HG03103 (cell line): Measurements from ENCODE around the gene C15orf61.

Experiments used
- ATAC-seq: cut with Tn5 transposase; IDR thresholded peaks from one replicate; pipeline ENCODE4 v1.9.1; 2021; ENCODE audit warnings: low read depth; ENCODE audit not compliant: unreplicated experiment

The C15orf61 gene

GRCh38 chr15:67548862-67549651 is 28.1 kb downstream of the C15orf61 start:
- ATAC-seq = no peak

GRCh38 chr15:67549736-67550135 is 28.8 kb downstream of the C15orf61 start:
- no peak for ATAC-seq

- no peak for ATAC-seq
Measured at GRCh38 chr15:67550522-67550921, 29.6 kb downstream of the C15orf61 start.

- ATAC-seq = no peak
Measured at GRCh38 chr15:67551207-67551743, 30.3 kb downstream of the C15orf61 start.

- no peak for ATAC-seq
Measured at GRCh38 chr15:67554580-67554979, 33.6 kb downstream of the C15orf61 start.

GRCh38 chr15:67556976-67557570 is 36.1 kb downstream of the C15orf61 start:
- no peak for ATAC-seq

GRCh38 chr15:67558502-67558901 is 37.6 kb downstream of the C15orf61 start:
- no peak for ATAC-seq

- no peak for ATAC-seq
Measured at GRCh38 chr15:67559158-67559557, 38.2 kb downstream of the C15orf61 start.

- no peak for ATAC-seq
Measured at GRCh38 chr15:67559576-67559975, 38.6 kb downstream of the C15orf61 start.

- no peak for ATAC-seq
Measured at GRCh38 chr15:67560320-67560719, 39.4 kb downstream of the C15orf61 start.

GRCh38 chr15:67563092-67563491 is 42.2 kb downstream of the C15orf61 start:
- ATAC-seq = no peak

- ATAC-seq = peak; percentile 75
Measured at GRCh38 chr15:67564021-67564967, 43.4 kb downstream of the C15orf61 start.

- peak; percentile 34 for ATAC-seq
Measured at GRCh38 chr15:67564968-67565345, 44.0 kb downstream of the C15orf61 start.

GRCh38 chr15:67569668-67570067 is 48.7 kb downstream of the C15orf61 start:
- no peak for ATAC-seq

- no peak for ATAC-seq
Measured at GRCh38 chr15:67570875-67571647, 50.1 kb downstream of the C15orf61 start.

GRCh38 chr15:67571648-67572415 is 50.9 kb downstream of the C15orf61 start:
- ATAC-seq = no peak

- no peak for ATAC-seq
Measured at GRCh38 chr15:67573194-67573593, 52.3 kb downstream of the C15orf61 start.

- no peak for ATAC-seq
Measured at GRCh38 chr15:67575039-67575502, 54.1 kb downstream of the C15orf61 start.

GRCh38 chr15:67578020-67578600 is 57.2 kb downstream of the C15orf61 start:
- no peak for ATAC-seq
